ENCODE data around the gene INAFM2.

The INAFM2 gene

DNA sequence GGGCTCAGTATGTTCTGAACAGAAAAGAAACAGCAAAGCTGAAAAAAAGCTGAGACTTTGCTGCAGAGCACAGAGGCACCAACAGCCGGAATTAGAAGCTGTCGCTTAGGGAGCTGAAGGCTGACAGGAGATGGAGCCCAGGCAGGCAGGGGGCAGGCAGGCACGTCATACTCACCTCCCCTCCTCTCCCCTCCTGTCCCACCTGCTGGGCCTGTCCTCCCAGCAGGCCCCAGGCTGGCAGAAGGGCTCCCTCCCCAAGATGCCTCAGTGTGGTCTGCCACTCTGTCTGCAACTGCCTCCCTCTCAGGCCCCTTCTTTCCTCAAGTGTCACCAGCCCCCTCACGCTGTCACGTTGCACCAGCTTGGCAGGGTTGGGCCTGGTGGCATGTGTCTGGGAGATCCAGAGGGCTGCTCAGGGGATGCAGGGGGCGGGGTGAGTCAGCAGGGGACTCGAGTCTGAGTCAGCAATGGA is 37.4 kb upstream of the INAFM2 start (continued):
- TF ChIP-seq ZNF138 (tag by site-specific recombination; IDR thresholded peaks at IDR 0.05; ENCODE audit: borderline replicate concordance): no peak
- TF ChIP-seq ZNF24 (tag by site-specific recombination; IDR thresholded peaks at IDR 0.05): no peak
- no peak for TF ChIP-seq ZNF248 (tag by site-specific recombination; IDR thresholded peaks at IDR 0.05)
- TF ChIP-seq ZNF521 (tag by site-specific recombination; IDR thresholded peaks at IDR 0.05): no peak
- TF ChIP-seq TRIM28 (IDR thresholded peaks at IDR 0.05; ENCODE audit: borderline replicate concordance, low read length): no peak
- TF ChIP-seq SP2 (tag by site-specific recombination; IDR thresholded peaks at IDR 0.05): no peak
- TF ChIP-seq SP3 (tag by site-specific recombination; IDR thresholded peaks at IDR 0.05): no peak
- TF ChIP-seq ZNF473 (tag by site-specific recombination; IDR thresholded peaks at IDR 0.05): no peak
- TF ChIP-seq, protein P1, sequence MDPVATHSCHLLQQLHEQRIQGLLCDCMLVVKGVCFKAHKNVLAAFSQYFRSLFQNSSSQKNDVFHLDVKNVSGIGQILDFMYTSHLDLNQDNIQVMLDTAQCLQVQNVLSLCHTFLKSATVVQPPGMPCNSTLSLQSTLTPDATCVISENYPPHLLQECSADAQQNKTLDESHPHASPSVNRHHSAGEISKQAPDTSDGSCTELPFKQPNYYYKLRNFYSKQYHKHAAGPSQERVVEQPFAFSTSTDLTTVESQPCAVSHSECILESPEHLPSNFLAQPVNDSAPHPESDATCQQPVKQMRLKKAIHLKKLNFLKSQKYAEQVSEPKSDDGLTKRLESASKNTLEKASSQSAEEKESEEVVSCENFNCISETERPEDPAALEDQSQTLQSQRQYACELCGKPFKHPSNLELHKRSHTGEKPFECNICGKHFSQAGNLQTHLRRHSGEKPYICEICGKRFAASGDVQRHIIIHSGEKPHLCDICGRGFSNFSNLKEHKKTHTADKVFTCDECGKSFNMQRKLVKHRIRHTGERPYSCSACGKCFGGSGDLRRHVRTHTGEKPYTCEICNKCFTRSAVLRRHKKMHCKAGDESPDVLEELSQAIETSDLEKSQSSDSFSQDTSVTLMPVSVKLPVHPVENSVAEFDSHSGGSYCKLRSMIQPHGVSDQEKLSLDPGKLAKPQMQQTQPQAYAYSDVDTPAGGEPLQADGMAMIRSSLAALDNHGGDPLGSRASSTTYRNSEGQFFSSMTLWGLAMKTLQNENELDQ (tag by site-specific recombination; IDR thresholded peaks at IDR 0.05; ENCODE audit: low read depth): no peak
- TF ChIP-seq ZNF600 (tag by site-specific recombination; IDR thresholded peaks at IDR 0.05): peak; percentile 94
- TF ChIP-seq ZNF223 (tag by site-specific recombination; IDR thresholded peaks at IDR 0.05): no peak
- TF ChIP-seq OSR2 (tag by site-specific recombination; IDR thresholded peaks at IDR 0.05): no peak
- no peak for TF ChIP-seq ZNF488 (tag by site-specific recombination; IDR thresholded peaks at IDR 0.05)
- TF ChIP-seq ZNF174 (tag by site-specific recombination; IDR thresholded peaks at IDR 0.05): no peak
- TF ChIP-seq ZNF596 (tag by site-specific recombination; IDR thresholded peaks at IDR 0.05): no peak
- TF ChIP-seq PRDM6 (tag by site-specific recombination; IDR thresholded peaks at IDR 0.05): no peak
- TF ChIP-seq ZNF2 (tag by site-specific recombination; IDR thresholded peaks at IDR 0.05): no peak
- no peak for TF ChIP-seq MZF1 (tag by site-specific recombination; IDR thresholded peaks at IDR 0.05; ENCODE audit: borderline replicate concordance)
- peak; percentile 64 for TF ChIP-seq ZNF629 (tag by site-specific recombination; IDR thresholded peaks at IDR 0.05)
- TF ChIP-seq ZBTB7A (tag by site-specific recombination; IDR thresholded peaks at IDR 0.05; ENCODE audit: low read depth): no peak
- TF ChIP-seq ZNF211 (tag by site-specific recombination; IDR thresholded peaks at IDR 0.05; ENCODE audit: low read depth): no peak
- no peak for TF ChIP-seq ZNF266 (tag by site-specific recombination; IDR thresholded peaks at IDR 0.05; ENCODE audit: low read depth)
- TF ChIP-seq ZNF76 (tag by site-specific recombination; IDR thresholded peaks at IDR 0.05; ENCODE audit: borderline replicate concordance, low read depth): peak; percentile 27; the same call in 1 of the 2 replicates
- TF ChIP-seq ZNF391 (tag by site-specific recombination; IDR thresholded peaks at IDR 0.05; ENCODE audit: borderline replicate concordance, low read depth): no peak
- no peak for TF ChIP-seq ZNF768 (tag by site-specific recombination; IDR thresholded peaks at IDR 0.05)
- no peak for TF ChIP-seq ZBTB20 (tag by site-specific recombination; IDR thresholded peaks at IDR 0.05)
- TF ChIP-seq ZNF654 (tag by site-specific recombination; IDR thresholded peaks at IDR 0.05; ENCODE audit: low read depth): no peak
- TF ChIP-seq, protein P2, sequence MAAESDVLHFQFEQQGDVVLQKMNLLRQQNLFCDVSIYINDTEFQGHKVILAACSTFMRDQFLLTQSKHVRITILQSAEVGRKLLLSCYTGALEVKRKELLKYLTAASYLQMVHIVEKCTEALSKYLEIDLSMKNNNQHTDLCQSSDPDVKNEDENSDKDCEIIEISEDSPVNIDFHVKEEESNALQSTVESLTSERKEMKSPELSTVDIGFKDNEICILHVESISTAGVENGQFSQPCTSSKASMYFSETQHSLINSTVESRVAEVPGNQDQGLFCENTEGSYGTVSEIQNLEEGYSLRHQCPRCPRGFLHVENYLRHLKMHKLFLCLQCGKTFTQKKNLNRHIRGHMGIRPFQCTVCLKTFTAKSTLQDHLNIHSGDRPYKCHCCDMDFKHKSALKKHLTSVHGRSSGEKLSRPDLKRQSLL (tag by site-specific recombination; IDR thresholded peaks at IDR 0.05): peak; percentile 62; the same call in 1 of the 2 replicates
- TF ChIP-seq BCL11B (tag by site-specific recombination; IDR thresholded peaks at IDR 0.05; ENCODE audit: low read depth): no peak
- no peak for TF ChIP-seq ZXDB (tag by site-specific recombination; IDR thresholded peaks at IDR 0.05)
- no peak for TF ChIP-seq ZBTB44 (tag by site-specific recombination; IDR thresholded peaks at IDR 0.05)
- no peak for TF ChIP-seq ZNF785 (tag by site-specific recombination; IDR thresholded peaks at IDR 0.05)
- peak; percentile 73 for TF ChIP-seq PATZ1 (tag by site-specific recombination; IDR thresholded peaks at IDR 0.05)
